CD4-positive, alpha-beta T cell treated with Interleukin-6 at 100 ng/mL for 8 hours (primary cell): ENCODE data around the gene CEP97.
A peak's percentile ranks its signal among the peaks of the same experiment; 100 is the strongest.

Experiments used
- DNase-seq: peaks from one replicate; pipeline ENCODE4 v3.0.0-alpha.2; 2020; ENCODE audit warnings: mixed read lengths, low spot score

Gene CEP97

GRCh38 chr3:101778385-101779046 lies 54.1 kb downstream of the CEP97 start:
- DNase-seq, result no peak

DNA sequence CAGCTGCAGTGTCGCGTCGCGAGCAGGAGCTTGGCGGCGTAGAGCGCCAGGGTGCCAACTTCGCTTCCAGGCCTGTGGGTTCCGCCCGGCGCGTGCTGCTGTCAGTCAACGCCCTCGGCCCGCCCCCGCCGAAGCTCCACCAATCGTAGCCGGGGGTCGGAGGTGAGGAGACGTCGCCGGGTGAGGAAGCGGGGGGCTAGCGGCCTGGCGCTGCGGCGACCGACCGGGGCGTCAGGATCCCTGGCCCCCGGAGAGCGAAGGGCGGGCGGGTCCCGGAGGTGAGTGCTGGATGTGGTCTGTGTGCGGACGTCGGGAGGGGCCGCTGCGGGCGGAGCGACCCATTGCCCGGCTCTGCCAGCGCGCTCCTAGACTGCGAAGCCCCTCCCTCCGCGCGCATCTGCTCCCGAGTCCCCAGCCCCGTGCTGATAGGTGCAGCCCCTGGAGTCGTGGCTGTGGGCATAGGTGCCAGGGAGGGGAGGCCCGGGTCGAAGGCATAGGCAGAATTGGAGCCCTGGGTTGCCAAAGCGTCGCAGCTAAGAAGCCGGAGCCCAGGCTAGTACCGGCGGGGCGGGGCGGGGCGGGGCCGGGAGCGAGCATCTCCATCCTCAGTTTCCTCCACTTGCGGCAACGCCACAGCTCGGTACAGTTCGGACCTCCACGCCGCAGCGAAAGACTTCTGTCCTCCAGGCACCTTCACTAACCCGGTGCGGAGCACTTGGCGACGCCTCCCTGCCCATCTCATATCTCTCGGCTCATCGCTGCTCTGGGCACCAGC lies 54.8 kb downstream of the CEP97 start, which contains the start of gene NXPE3:
Gene NXPE3 (plus strand): TSS at position 165 of the 775 bp plus-strand sequence. CDS start 6,386 bp downstream, outside the sequence.
- DNase-seq, result peak; percentile 92

DNA sequence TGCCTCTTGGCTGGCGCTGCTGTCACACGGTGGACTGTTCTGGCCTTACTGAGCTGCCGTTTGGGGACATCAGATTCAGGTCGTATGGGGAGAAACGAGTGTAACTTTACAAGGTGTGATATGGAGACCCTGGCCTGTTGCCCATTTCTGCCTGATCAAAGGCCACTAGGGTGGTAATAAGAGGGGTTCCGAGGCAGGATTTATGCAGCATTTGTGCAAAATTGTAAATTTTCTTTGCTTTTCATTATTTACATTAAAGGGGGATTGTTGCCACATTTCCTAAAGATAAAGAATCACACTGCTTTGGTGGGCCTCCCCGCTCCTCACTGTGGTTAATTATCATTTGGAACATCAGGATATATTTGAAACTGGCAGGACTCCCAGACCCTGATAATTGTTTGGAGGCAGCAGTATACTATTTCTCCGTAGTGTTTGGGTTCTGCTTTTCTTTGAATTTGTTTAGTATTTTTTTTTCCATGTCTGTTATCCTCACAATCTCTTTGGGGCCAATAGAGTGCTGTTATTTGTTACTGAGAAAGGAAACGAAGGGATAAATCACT lies 55.5 kb downstream of the CEP97 start:
- no peak for DNase-seq

DNA sequence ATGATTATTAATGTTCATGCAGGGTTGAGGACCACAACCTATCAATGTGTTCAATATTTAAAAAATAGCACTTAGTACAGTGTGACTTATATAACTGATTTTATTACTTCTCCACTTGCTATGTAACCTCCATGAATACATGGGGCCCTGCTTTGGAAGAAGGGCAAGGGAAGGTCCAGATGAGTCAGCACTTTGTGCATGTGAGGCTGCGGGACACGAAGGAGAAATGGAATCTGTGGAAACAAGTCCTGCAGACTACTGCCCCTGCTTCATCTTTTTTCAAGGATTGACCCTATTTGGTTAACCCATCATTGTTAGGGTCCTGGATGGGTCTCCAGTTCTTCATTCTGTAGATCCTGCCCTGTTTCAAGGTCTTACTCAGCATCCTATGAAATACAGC lies 56.2 kb downstream of the CEP97 start:
- DNase-seq, result no peak

- DNase-seq, result no peak
These were observed 56.8 kb downstream of the CEP97 start for GRCh38 chr3:101781166-101781565.

GRCh38 chr3:101784855-101785613 lies 60.6 kb downstream of the CEP97 start:
- DNase-seq, result peak; percentile 42

GRCh38 chr3:101791778-101792177 lies 67.4 kb downstream of the CEP97 start:
- no peak for DNase-seq

- DNase-seq, result no peak
These were observed 71.8 kb downstream of the CEP97 start for GRCh38 chr3:101796077-101796680.

- no peak for DNase-seq
These were observed 76.8 kb downstream of the CEP97 start for GRCh38 chr3:101801174-101801573.

DNA sequence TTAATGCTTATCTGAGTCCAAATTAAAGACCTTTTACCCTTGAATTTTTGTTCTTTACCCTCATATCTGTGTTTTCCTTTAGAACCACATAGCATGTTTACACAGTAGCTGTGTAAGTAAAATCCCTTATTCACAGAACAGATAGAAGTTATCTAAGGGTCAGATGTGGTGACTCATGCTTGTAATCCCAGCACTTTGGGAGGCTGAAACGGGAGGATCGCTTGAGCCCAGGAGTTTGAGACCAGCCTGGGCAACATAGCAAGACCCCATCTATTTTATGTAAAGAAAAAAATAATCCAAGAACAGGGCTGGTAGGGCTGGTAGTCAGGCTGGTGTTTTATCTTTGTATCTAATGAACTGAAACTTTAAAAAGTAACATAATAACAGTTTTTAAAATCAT lies 77.8 kb downstream of the CEP97 start:
- no peak for DNase-seq

GRCh38 chr3:101803173-101803782 lies 78.9 kb downstream of the CEP97 start:
- DNase-seq, result peak; percentile 79

GRCh38 chr3:101803939-101804338 lies 79.5 kb downstream of the CEP97 start:
- DNase-seq, result no peak

GRCh38 chr3:101806491-101806890 lies 82.1 kb downstream of the CEP97 start:
- DNase-seq, result no peak

GRCh38 chr3:101807888-101808287 lies 83.5 kb downstream of the CEP97 start:
- DNase-seq, result no peak

DNA sequence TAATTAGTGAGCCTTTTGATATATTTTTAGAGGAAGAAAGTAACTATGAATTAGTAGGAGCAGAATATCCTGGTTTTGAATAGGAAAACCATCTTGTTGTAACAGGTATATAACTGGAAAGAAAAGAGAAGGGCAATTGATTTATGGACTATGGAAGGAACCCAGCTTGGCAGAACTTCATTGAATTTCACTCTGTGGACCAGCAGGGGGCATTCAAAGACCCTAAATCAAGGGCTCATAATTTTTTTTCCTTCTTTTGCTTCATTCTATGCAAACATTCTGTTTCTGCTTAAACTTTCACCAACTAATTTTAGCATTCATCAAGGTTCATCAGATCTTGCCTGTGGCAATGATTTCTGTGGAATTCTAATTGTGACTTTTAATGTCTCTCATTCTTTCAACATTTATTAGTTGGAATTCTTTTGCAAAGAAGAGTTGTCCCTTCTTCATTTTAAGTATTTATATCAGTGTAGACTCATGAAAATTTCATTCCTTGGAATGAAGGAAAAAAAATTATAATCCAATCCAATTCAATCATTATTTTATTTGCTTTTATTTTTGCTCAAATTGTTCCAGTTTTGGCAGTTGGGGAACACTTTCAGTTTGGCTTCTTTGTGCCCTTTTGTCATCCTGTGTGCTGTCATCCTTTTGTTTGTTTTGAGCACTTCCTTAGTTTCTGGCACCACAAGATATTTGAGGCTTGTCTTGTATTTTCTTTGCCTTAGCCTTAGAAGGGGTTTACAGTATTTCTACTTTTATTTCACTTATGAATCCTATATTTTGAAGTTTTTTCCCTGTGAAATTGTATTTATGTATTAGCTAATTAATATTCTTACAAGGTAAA lies 85.0 kb downstream of the CEP97 start:
- DNase-seq, result peak; percentile 48

GRCh38 chr3:101810022-101810418 lies 85.6 kb downstream of the CEP97 start:
- DNase-seq, result no peak

DNA sequence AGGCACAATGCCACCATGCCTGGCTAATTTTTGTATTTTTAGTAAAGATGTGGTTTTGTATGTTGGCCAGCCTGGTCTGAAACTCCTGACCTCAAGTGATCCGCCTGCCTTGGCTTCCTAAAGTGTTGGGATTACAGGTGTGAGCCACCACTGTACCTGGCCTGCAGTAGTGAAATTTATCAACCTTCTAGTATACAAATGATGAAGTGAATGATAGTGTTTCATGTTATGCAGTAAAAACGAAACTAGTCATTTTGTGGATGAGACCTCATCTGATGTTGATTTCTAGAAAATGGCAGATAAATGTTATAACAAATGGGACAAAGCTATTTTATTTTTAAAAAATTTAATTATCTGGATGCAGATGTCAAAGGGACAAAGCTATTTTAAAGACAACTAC lies 87.5 kb downstream of the CEP97 start:
- DNase-seq, result no peak

- DNase-seq, result no peak
These were observed 88.5 kb downstream of the CEP97 start for GRCh38 chr3:101812895-101813294.

GRCh38 chr3:101813817-101814440 lies 89.5 kb downstream of the CEP97 start:
- DNase-seq, result peak; percentile 34

DNA sequence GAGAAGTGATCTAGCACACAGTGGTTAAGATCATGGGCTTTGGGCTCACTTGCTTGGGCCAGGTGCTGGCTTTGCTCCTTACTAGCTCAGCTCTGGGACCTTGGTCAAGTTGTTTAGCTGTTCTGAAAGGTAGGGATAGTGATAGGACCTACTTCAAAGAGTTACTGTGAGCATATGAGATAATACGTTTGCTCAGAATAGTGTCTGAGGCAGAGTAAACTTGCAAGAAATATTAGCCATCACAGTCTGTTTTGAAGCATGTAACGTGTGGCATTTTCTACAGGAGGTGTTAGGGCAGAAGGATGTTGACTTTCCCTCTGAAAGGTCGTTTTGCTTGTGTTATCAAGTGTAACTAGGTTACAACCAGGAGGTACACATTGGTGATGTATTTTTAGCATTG lies 90.4 kb downstream of the CEP97 start:
- DNase-seq, result no peak
